Stimulated activated CD8-positive, alpha-beta memory T cell treated with anti-CD3 and anti-CD28 coated beads, Interleukin-2, amount 100 ng/mL, for 48 hours (primary cell): ENCODE results near the gene ADSS2.
"Not testable (repeated sequence)": the region's sequence is repeated elsewhere in the genome, so short reads cannot be mapped to it uniquely, and the experiment has no call there.

Experiments
- DNase-seq, 2 donors: peaks; one replicate each; pipeline ENCODE4 v3.0.0-alpha.2; 2020; ENCODE audit warnings: low read depth in 2 of 2

The ADSS2 gene

DNA sequence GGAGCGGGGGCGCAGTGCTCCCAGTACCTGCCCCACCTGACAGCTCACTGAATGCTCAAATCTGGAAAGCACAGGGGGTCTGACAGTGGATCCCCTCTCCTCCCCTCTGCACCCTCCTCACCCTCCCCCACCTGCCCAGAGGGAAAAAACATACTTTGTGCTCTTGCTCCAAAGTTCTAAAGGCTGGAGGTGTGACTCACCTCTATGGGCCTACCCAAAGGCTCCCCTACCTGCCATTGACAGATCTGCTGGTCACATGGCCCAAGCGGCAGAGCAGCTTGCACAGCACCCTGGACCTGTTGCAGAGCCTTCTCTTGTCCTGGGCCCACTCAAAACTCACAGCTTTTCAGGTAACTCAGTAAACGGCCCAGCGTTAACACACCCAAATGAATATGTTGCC is 55.7 kb downstream of the ADSS2 start:
- DNase-seq, result no peak

- DNase-seq, result no peak
Measured at GRCh38 chr1:244394826-244395765, 56.6 kb downstream of the ADSS2 start.

DNA sequence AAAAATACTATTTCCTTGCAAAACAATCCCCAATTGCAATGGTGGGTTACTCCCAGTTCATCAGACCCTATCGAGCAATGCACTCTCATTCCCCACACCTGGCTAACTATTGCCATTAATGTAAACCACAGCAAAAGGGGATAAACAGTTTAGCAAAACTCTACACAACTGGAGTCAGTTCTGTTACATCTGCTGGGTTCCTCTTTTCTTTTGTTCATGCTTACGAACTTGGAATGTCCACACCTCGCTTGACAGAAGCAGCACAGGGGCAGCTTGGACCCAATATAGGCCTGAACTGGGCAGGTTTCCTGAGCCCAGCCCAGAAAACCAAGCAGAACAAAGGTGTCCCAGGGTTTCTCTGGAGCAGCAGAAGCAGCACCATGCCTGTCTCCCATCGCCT is 57.4 kb downstream of the ADSS2 start:
- no peak for DNase-seq

- no peak for DNase-seq
Measured at GRCh38 chr1:244393604-244394176, 58.0 kb downstream of the ADSS2 start.

GRCh38 chr1:244391761-244392160 is 59.9 kb downstream of the ADSS2 start:
- DNase-seq, result no peak

DNA sequence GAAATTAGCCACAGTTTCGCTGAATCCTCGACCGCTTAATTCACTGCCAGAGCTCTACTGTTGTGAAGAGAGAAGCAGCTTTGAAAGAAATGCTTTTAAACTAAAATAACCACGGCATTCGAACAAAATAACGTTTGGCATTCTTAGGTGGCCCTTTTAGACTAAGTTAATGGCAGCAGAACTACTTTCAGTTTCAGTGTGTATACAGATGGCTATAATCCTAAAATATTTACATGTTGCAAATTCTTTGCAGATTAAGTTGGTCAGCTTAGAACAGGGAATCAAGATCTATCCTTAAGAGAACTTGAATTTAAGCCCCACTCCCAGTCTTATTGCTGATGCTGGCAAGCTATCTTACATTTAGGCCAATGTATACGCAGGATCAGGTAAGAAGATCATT is 62.7 kb downstream of the ADSS2 start:
- no peak for DNase-seq

DNA sequence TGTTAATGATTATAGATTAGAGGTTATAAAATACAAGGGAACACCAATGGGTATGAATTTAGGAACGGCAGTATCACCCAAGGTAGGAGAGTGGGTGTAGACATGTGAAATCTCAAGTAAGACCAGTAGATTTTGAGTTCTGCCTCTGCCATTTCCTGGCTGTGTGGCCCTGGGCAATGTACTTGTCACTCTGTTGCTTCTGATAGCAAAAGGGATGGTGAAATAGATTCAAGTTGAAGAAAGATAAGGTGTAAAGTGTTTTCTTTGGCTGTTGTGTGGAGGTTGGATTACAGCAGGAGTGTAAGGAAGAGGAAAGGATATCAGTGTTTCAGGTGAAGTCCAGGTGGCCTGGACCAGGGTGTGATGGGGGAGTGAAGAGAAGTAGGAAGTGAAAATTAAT is 64.3 kb downstream of the ADSS2 start:
- DNase-seq, result no peak

- DNase-seq, result no peak
Measured at GRCh38 chr1:244386595-244386994, 65.1 kb downstream of the ADSS2 start.

- DNase-seq, result no peak
Measured at GRCh38 chr1:244384066-244384465, 67.6 kb downstream of the ADSS2 start.

DNA sequence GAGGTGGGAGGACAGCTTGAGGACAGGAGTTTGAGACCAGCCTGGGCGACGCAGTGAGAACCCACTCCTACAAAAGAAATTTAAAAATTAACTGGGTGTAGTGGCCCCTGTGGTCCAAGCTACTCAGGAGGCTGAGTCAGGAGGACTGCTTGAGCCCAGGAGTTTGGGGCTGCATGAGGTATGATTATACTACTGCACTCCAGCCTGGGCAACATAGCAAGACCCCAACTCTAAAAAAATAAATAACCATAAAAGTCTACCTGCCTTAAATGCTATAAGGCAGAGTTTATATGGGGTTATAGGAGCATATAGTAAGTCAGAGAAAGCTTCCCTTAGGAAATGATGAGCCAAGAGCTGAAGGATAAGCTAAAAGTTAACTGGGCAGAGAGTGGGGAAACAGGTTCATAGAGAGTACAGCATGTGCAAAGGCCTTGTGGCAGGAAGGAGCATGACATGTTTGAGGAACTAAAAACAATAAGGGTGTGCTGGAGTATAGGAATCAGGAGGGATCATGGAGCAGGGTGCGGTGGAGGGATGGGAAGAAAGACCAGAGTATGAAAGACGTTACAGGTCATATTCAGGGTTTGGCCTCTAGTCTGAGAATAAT is 68.3 kb downstream of the ADSS2 start:
- no peak for DNase-seq

DNA sequence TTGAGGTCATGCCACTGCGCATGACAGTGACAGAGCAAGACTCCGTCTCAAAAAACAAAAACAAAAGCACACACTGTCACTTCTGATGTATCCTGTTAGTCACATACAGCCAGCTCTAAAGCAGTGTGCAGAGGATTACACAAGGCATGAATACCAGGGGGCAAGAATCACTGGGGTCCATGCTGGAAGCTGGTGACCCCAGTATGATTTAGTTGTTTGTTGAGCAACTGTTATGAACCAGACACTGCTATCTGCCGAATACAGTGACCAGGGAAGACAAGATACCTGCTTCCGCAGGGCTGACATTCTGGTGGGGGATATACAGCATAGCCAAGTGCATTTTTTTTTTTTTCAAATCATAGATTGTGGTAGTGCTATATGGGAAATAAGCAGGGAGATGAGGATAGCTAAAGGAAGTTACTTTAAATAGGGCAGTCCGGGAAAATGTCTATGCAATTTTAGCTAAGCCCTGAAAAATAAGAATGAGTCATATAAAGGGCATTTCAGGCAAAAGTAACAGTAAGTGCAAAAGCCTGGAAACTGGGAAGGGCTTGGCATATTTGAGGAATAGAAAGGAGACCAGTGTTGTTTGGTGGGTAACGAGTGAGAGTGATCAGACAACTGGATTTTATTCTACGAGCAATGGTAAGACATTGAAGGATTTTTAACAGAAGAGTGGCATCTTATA is 69.7 kb downstream of the ADSS2 start:
- no peak for DNase-seq

- no peak for DNase-seq
Measured at GRCh38 chr1:244376126-244376525, 75.6 kb downstream of the ADSS2 start.

- no peak for DNase-seq
Measured at GRCh38 chr1:244375051-244375450, 76.7 kb downstream of the ADSS2 start.

DNA sequence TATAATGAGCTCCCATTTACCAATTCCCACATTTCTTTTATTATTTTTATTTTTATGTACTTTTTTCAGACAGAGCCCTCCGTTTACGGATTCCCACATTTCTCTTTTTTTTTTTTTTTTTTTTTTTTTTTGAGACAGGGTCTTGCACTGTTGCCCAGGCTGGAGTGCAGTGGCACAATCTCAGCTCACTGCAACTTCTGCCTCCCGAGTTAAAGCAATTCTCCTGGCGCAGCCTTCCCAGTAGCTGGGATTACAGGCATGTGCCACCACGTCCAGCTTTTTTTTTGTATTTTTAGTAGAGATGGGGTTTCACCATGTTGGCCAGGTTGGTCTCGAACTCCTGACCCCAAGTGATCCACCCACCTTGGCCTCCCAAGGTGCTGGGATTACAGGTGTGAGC is 77.2 kb downstream of the ADSS2 start:
- not testable (repeated sequence) for DNase-seq

DNA sequence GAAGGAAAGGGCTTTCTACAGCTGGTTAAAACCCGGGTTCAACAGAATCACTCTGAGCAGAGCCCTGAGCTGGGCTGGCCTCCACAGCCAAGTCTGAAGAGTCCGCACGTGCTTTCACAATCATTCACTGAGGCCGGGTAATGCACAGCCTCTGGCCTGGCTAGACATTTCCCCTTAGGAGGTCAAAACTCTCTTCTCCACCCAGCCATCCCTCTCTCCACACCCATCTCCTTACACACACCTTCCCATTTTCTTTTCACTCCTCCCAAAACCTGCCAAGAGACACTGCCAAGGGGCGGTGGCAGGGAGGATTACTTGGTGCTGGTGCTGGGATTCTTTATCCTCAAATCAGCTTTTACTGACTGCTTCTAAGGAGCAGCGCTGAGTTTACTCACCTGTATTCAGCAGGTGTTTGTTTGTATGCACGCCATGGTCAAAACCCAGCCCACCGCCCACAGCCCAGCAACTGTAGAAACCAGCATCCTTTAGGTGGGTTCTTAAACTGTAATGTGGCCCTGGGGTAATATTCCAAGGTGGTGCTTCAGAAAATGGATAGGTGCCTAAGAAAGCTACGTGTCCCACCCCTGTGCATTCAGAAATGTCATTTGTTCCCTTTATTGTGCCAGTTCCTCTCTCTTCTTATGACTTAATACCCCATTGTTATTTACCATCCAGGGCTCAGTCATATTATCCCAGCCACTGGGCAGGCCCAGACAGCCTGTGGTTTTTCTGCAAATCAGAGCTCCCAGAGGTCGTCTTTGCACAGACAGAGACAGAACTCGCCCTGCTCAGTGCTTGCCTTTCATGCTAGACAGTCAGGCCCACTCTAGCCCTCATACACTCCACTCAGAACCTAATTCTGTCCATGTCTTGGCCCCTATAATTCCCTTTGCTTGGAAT is 80.2 kb downstream of the ADSS2 start:
- no peak for DNase-seq

DNA sequence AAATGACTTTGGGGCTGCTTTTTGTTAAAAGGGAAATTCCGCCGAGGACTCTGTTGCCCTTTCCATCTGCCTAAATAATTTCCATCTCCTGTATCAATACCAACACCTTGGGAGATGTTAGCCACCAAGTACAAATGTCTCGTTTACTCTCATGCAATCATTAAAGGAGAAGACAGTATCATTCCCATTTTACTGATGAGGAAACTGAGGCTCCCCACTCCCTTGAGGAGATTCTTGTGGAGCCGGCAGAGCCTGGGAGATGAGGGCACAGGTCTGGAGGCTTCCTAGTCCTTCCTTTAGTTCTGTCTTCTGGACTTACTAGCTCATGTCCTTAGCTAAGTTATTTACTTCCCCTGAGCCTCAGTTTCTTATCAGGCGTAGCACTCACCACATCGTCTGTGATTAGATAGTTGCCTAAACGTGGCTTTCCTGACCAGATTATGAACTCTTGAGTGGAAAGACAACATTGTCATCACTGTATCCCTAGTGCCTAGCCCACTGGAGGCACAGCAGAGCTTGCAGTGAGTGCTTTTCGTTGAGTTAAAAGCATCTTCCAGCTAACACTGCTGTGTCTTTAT is 81.6 kb downstream of the ADSS2 start:
- DNase-seq, result no peak

- DNase-seq, result no peak
Measured at GRCh38 chr1:244369256-244370057, 82.3 kb downstream of the ADSS2 start.

GRCh38 chr1:244368279-244368678 is 83.4 kb downstream of the ADSS2 start:
- DNase-seq, result no peak

GRCh38 chr1:244367399-244368114 is 84.2 kb downstream of the ADSS2 start:
- DNase-seq, result no peak
